Measurements from ENCODE around the gene JAKMIP1.

Gene JAKMIP1

GRCh38 chr4:6232836-6233785 is 32.8 kb upstream of the JAKMIP1 start:
- H3K27me3 ChIP-seq (ENCODE audit: insufficient read depth, poor library complexity, severe bottlenecking): no peaks in the 10 kb centered on the region

GRCh38 chr4:6231663-6232165 is 31.4 kb upstream of the JAKMIP1 start:
- ATAC-seq (ENCODE audit: low read depth) (no peak), DNase-seq (ENCODE audit: low spot score) (no peak)
- TF ChIP-seq CTCF (IDR thresholded peaks at IDR 0.05; ENCODE audit: poor library complexity, severe bottlenecking): no peak
- no peaks in the 10 kb centered on the region for H3K27me3 ChIP-seq (ENCODE audit: insufficient read depth, poor library complexity, severe bottlenecking)
- H3K9me3 ChIP-seq (ENCODE audit: severe bottlenecking): no peaks in the 10 kb centered on the region
- H3K4me1 ChIP-seq (ENCODE audit: insufficient read depth, poor library complexity, severe bottlenecking): no peaks in the 10 kb centered on the region
- H3K36me3 ChIP-seq (ENCODE audit: low read depth): no peaks in the 10 kb centered on the region
- H3K4me3 ChIP-seq (ENCODE audit: severe bottlenecking): no peak overlapping the region
- H3K27ac ChIP-seq (ENCODE audit: poor library complexity, severe bottlenecking): no peak overlapping the region

More at GRCh38 chr4:6232836-6233785, 32.8 kb upstream of the JAKMIP1 start:
- DNase-seq (ENCODE audit: low spot score) (no peak), ATAC-seq (ENCODE audit: low read depth) (no peak)
- no peak overlapping the region for H3K4me3 ChIP-seq (ENCODE audit: severe bottlenecking)
- H3K9me3 ChIP-seq (ENCODE audit: severe bottlenecking): no peaks in the 10 kb centered on the region
- no peak for TF ChIP-seq CTCF (IDR thresholded peaks at IDR 0.05; ENCODE audit: poor library complexity, severe bottlenecking)
- no peaks in the 10 kb centered on the region for H3K4me1 ChIP-seq (ENCODE audit: insufficient read depth, poor library complexity, severe bottlenecking)
- H3K36me3 ChIP-seq (ENCODE audit: low read depth): no peaks in the 10 kb centered on the region
- no peak overlapping the region for H3K27ac ChIP-seq (ENCODE audit: poor library complexity, severe bottlenecking)

GRCh38 chr4:6230827-6231662 is 30.7 kb upstream of the JAKMIP1 start:
- Histone ChIP-seq H3K27me3 (ENCODE audit: insufficient read depth, poor library complexity, severe bottlenecking) (no peaks in the 10 kb centered on the region), H3K36me3 (ENCODE audit: low read depth) (no peaks in the 10 kb centered on the region), H3K4me1 (ENCODE audit: insufficient read depth, poor library complexity, severe bottlenecking) (no peaks in the 10 kb centered on the region), H3K27ac (ENCODE audit: poor library complexity, severe bottlenecking) (no peak overlapping the region), H3K9me3 (ENCODE audit: severe bottlenecking) (no peaks in the 10 kb centered on the region), H3K4me3 (ENCODE audit: severe bottlenecking) (no peak overlapping the region)
- DNase-seq (ENCODE audit: low spot score) (no peak), ATAC-seq (ENCODE audit: low read depth) (no peak)
- no peak for TF ChIP-seq CTCF (IDR thresholded peaks at IDR 0.05; ENCODE audit: poor library complexity, severe bottlenecking)

- H3K4me3 ChIP-seq (ENCODE audit: severe bottlenecking): no peak overlapping the region
- no peak overlapping the region for H3K27ac ChIP-seq (ENCODE audit: poor library complexity, severe bottlenecking)
- H3K9me3 ChIP-seq (ENCODE audit: severe bottlenecking): no peaks in the 10 kb centered on the region
- DNase-seq (ENCODE audit: low spot score) (no peak), ATAC-seq (ENCODE audit: low read depth) (no peak)
- no peak for TF ChIP-seq CTCF (IDR thresholded peaks at IDR 0.05; ENCODE audit: poor library complexity, severe bottlenecking)
- no peaks in the 10 kb centered on the region for H3K27me3 ChIP-seq (ENCODE audit: insufficient read depth, poor library complexity, severe bottlenecking)
- H3K36me3 ChIP-seq (ENCODE audit: low read depth): no peaks in the 10 kb centered on the region
- H3K4me1 ChIP-seq (ENCODE audit: insufficient read depth, poor library complexity, severe bottlenecking): no peaks in the 10 kb centered on the region
Observed at GRCh38 chr4:6230502-6230785, 30.1 kb upstream of the JAKMIP1 start.
